GM12878 (cell line): ENCODE data around the gene COL16A1. TPM values are rescaled to one million over a fixed set of nuclear protein-coding genes. Genes with fewer than 3 reads are reported as not detected.

Experiments
- ATAC-seq: fragments of 200-7000 bp; cut with Tn5 transposase; 3 replicates; pipeline ENCODE4 v1.9.1; 2020; ENCODE audit warnings: mild to moderate bottlenecking, moderate library complexity
- BruUV-seq: library from RNA; stranded (reverse); fragments of 400-500 nt; replicated peaks from 2 replicates; lab custom pipeline; 2021; lab: Mats Ljungman, UMichigan
- CTCF ChIA-PET: fragments of 300-600 bp; sonication (Branson Sonifier 250); formaldehyde crosslinking; extraction: SDS; loops from one replicate; lab custom pipeline; 2021; ENCODE audit warnings: inconsistent platforms; lab: Yijun Ruan, JAX
- POLR2A ChIA-PET: fragments of 350-600 bp; formaldehyde crosslinking; extraction: SDS; loops from one replicate; lab custom pipeline; 2021; ENCODE audit warnings: inconsistent platforms; lab: Charles Lee
- RAD21 ChIA-PET: fragments of 300-600 bp; sonication (Branson Sonifier 250); formaldehyde crosslinking; loops from one replicate; lab custom pipeline; 2023; ENCODE audit warnings: antibody characterized with exemption; ENCODE audit not compliant: unreplicated experiment; lab: Charles Lee
- SMC1A ChIA-PET: fragments of 300-600 bp; sonication (Branson Sonifier 250); formaldehyde crosslinking; loops from one replicate; lab custom pipeline; 2023; ENCODE audit not compliant: unreplicated experiment, uncharacterized antibody; lab: Charles Lee
- DNase-seq: peaks from one replicate; pipeline ENCODE4 v3.0.0-alpha.2; 2011; ENCODE audit warnings: low read depth, low spot score
- FAIRE-seq: peaks from 3 replicates; lab custom pipeline; 2011; peaks lifted over from hg19 to GRCh38; lab: Jason Lieb, UNC
- H2AFZ ChIP-seq: 2 replicates; pipeline ENCODE4 v1.6.0; 2011; ENCODE audit warnings: low read depth, low read length, control low read depth; ENCODE audit not compliant: control insufficient read depth
- H3K27ac ChIP-seq: 2 replicates; pipeline ENCODE4 v1.5.1; 2011; ENCODE audit warnings: control low read depth; ENCODE audit not compliant: control insufficient read depth, insufficient read depth
- H3K27me3 ChIP-seq, 2 experiments: replicated peaks in 1 of 2; 2 replicates each; pipeline versions ENCODE4 v1.6.0 to v1.6.1; 2011; ENCODE audit warnings: low read length in 1 of 2; ENCODE audit not compliant: control insufficient read depth in 2 of 2, insufficient read depth in 2 of 2
- H3K36me3 ChIP-seq, 2 experiments: 2 replicates each; pipeline ENCODE4 v1.5.1; 2011; ENCODE audit warnings: low read length in 1 of 2; ENCODE audit not compliant: control insufficient read depth in 2 of 2, insufficient read depth in 2 of 2
- H3K4me1 ChIP-seq: 2 replicates; pipeline ENCODE4 v1.6.1; 2011; ENCODE audit warnings: mild to moderate bottlenecking, low read length, moderate library complexity, mixed read lengths; ENCODE audit not compliant: control insufficient read depth, insufficient read depth
- H3K4me2 ChIP-seq: 2 replicates; pipeline ENCODE4 v1.6.0; 2011; ENCODE audit warnings: control low read depth; ENCODE audit not compliant: control insufficient read depth, insufficient read depth
- H3K4me3 ChIP-seq: fragments of 200-600 bp; sonication (generic); 2 replicates; pipeline ENCODE4 v1.5.1; 2016
- H3K79me2 ChIP-seq: 2 replicates; pipeline ENCODE4 v1.6.0; 2011; ENCODE audit warnings: low read length; ENCODE audit not compliant: control insufficient read depth, insufficient read depth
- H3K9ac ChIP-seq: 2 replicates; pipeline ENCODE4 v1.8.0; 2011; ENCODE audit warnings: low read length, control low read depth, mixed read lengths; ENCODE audit not compliant: control insufficient read depth, insufficient read depth
- H3K9me3 ChIP-seq: replicated peaks from 3 replicates; pipeline ENCODE4 v1.5.1; 2011; ENCODE audit warnings: mild to moderate bottlenecking, low read length; ENCODE audit not compliant: control insufficient read depth, insufficient read depth
- H4K20me1 ChIP-seq: 2 replicates; pipeline ENCODE4 v1.6.0; 2011; ENCODE audit not compliant: control insufficient read depth, insufficient read depth
- MEF2B ChIP-seq: fragments of 450-650 bp; IDR thresholded peaks from 2 replicates; pipeline ENCODE4 v1.6.1; 2018; ENCODE audit warnings: mild to moderate bottlenecking, moderate library complexity; ENCODE audit not compliant: partially characterized antibody, poor library complexity, severe bottlenecking
- POLR2A ChIP-seq: IDR thresholded peaks from 2 replicates; pipeline ENCODE4 v1.6.1; 2011; ENCODE audit warnings: low read depth, mild to moderate bottlenecking, low read length
- WRNIP1 ChIP-seq: IDR thresholded peaks from 2 replicates; pipeline ENCODE4 v1.6.1; 2011; ENCODE audit warnings: low read depth, low read length, improper control_type of control experiment, borderline replicate concordance
- WGBS: methylation state at CpG from one replicate; pipeline ENCODE4 v1.1.6; 2016; ENCODE audit warnings: low lambda C conversion rate; ENCODE audit not compliant: insufficient replicate concordance, insufficient coverage; ENCODE audit errors: missing lambda C conversion rate; 5-methylcytosine and 5-hydroxymethylcytosine counted together
- in situ Hi-C: fragments of 300-500 bp; cut with MboI; formaldehyde crosslinking; loops from 9 replicates; pipeline ENCODE4 v1.14.3; 2018; ENCODE audit warnings: mixed read lengths
- intact Hi-C: fragments of 100-400 bp; cut with micrococcal nuclease; formaldehyde crosslinking; loops from one replicate; pipeline ENCODE4 v1.14.2; 2022; ENCODE audit not compliant: unreplicated experiment
- polyA plus RNA-seq, 11 experiments: library from polyadenylated mRNA; depleted of rRNA in 4 of 11; unstranded in 6 of 11; stranded (reverse) in 5 of 11; fragments of >200 nt; fragmentation: Nextera tagmentation in 4 of 11; fragmentation: Illumina TruSeq in 1 of 11; extraction: Ambion mirVana in 4 of 11; extraction: Trizol in 1 of 11; gene quantifications; 1 replicate in 1 of 11; 2 replicates in 10 of 11; pipeline versions ENCODE4 v1.2.1 to v1.2.3, GENCODE V29; 2011 to 2016; ENCODE audit warnings: inconsistent platforms in 2 of 11, missing spikeins in 2 of 11, low read depth in 1 of 11
- total RNA-seq, 4 experiments: library from RNA; depleted of rRNA in 3 of 4; stranded (reverse); fragments of >200 nt in 3 of 4; fragmentation: Illumina TruSeq in 1 of 4; extraction: Trizol in 1 of 4; gene quantifications; 2 replicates each; pipeline versions ENCODE4 v1.2.1 to v1.2.3, GENCODE V29; 2013 to 2021
- TF ChIP-seq, protein P1 (sequence below): fragments of 450-650 bp; IDR thresholded peaks from 2 replicates; pipeline ENCODE4 v1.6.1; 2018; ENCODE audit warnings: borderline replicate concordance, mild to moderate bottlenecking; ENCODE audit not compliant: partially characterized antibody

COL16A1 gene
- total and polyA plus RNA-seq, 10 of the 15 experiments (the other 5 are each of a cell fraction or from before 2014, with no cell fraction given), result 0.02 to 3.7 (median 0.59) TPM

DNA sequence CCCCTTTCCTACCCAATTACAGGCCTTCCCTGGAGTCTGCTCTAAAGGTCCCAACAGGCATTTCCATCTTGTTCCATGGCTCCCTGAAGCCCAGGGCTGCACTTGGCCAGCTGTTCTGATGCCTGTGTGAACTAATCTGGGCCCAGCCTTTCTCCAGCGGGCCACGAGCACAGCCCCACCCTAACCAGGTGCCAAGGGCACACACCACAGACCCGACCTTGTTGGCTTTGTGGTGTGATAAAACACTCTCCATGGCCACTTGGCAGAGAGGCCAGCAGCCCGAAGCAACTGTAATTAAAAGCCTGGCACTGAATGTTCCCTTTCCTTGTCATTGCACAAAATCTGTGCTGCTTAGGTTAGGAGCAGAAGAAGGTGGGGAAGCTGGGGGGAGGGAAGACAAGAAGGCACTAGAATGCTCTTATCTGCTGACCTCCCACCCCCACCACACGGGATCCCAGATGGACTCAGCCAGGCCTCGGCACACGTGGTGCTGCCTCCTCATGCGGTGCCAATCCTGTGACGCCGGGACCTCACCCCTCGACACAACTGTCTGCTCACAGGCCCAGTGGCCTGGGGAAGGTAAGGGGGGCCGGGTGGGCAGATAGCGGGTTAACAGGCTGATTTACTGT lies 76.4 kb downstream of the COL16A1 start:
- Histone ChIP-seq H3K27ac (no peak overlapping the region), H3K4me3 (no peak overlapping the region), H3K36me3 (peaks cover 30 to 31% of the 10 kb centered on the region in 2 experiments)
- CTCF ChIA-PET, result interaction anchor here (0.7 to 3.8 kb wide), 3 partner anchors 9 to 57 kb away, joined by 3 to 15 read pairs (median 3); no protein-coding TSS in a partner anchor
- SMC1A ChIA-PET, result no interaction called here
- no peak for TF ChIP-seq MEF2B
- TF ChIP-seq, protein P1, sequence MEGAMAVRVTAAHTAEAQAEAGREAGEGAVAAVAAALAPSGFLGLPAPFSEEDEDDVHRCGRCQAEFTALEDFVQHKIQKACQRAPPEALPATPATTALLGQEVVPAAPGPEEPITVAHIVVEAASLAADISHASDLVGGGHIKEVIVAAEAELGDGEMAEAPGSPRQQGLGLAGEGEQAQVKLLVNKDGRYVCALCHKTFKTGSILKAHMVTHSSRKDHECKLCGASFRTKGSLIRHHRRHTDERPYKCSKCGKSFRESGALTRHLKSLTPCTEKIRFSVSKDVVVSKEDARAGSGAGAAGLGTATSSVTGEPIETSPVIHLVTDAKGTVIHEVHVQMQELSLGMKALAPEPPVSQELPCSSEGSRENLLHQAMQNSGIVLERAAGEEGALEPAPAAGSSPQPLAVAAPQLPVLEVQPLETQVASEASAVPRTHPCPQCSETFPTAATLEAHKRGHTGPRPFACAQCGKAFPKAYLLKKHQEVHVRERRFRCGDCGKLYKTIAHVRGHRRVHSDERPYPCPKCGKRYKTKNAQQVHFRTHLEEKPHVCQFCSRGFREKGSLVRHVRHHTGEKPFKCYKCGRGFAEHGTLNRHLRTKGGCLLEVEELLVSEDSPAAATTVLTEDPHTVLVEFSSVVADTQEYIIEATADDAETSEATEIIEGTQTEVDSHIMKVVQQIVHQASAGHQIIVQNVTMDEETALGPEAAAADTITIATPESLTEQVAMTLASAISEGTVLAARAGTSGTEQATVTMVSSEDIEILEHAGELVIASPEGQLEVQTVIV, result no peak
- no peak for TF ChIP-seq WRNIP1
- TF ChIP-seq POLR2A, result no peak
- TF ChIP-seq, all 136 proteins: peak for 0
- H3K27me3 ChIP-seq, result no peaks in the 10 kb centered on the region
- H3K79me2 ChIP-seq, result no peaks in the 10 kb centered on the region
- ChIA-PET POLR2A (interaction anchor here (1.5 kb wide), 1 partner anchor 10 kb away, joined by 3 read pairs; no protein-coding TSS in a partner anchor), RAD21 (no interaction called here)
- H3K9ac ChIP-seq, result no peak overlapping the region
- no peak overlapping the region for H2AFZ ChIP-seq
- intact Hi-C loops (no loop called here), in situ Hi-C loops (no loop called here)
- H3K9me3 ChIP-seq, result no peaks in the 10 kb centered on the region
- H4K20me1 ChIP-seq, result no peaks in the 10 kb centered on the region
- WGBS, result 93% methylated on average over 12 of the region's 13 CpGs
- BruUV-seq, result no TSS peak
- FAIRE-seq, result no peak
- no peaks in the 10 kb centered on the region; the same call in 1 of the 2 replicates for H3K4me1 ChIP-seq
- DNase-seq, result no peak
- no peak for ATAC-seq
- H3K4me2 ChIP-seq, result no peak overlapping the region
